Astrocyte (in vitro differentiated cells and primary cell): ENCODE data around the gene MEX3C.

ENCODE experiments used
- CTCF ChIP-seq: IDR thresholded peaks from 2 replicates; pipeline ENCODE4 v1.5.1; 2011; ENCODE audit warnings: low read depth, mild to moderate bottlenecking, inconsistent platforms, low read length, moderate library complexity; ENCODE audit not compliant: insufficient read depth
- EZH2 ChIP-seq: IDR thresholded peaks from 2 replicates; pipeline ENCODE4 v1.6.1; 2012; ENCODE audit warnings: mild to moderate bottlenecking, low read length, inconsistent platforms; ENCODE audit not compliant: insufficient read depth

GRCh38 chr18:51151568-51152511 lies 45.6 kb downstream of the MEX3C start:
- TF ChIP-seq CTCF (no peak), EZH2 (no peak)
